HG02973 (cell line): ENCODE data around the gene RBP5.

Source experiments
- ATAC-seq: cut with Tn5 transposase; IDR thresholded peaks from one replicate; pipeline ENCODE4 v1.9.1; 2021; ENCODE audit warnings: moderate library complexity; ENCODE audit not compliant: unreplicated experiment

RBP5 gene

DNA sequence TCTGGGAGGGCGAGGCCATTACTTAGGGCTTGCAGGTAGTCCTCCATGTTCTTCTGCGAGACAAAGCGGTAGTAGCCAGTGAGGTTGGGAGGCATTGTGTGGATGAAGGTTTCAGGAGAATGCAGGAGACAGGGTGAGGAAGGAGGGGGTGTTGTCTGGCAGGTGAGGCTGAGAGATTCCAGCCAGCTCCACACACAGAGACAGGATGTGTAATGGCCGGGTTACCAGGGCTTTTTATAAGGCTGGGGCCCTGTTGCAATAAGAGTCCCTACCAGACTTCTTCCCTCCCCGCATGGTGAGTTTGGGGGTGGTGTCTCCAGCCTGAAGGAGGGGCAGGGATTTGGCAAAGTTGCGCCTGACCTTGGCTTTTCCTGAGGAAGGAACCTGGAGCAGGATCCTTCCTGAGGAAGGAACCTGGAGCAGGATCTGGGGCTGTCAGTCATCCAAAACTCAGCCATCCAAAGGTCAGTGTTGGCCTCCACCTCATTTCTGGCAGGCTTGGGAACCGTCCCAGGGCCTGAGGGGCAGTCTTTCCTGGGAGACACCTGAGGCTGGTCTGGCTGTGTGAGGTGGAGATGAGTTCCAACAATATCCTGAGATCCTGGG is at the start of gene RBP5:
Gene RBP5 (minus strand): TSS at position 209 of the 606 bp plus-strand sequence. CDS start 114 bp downstream, at position 95.
- no peak for ATAC-seq

DNA sequence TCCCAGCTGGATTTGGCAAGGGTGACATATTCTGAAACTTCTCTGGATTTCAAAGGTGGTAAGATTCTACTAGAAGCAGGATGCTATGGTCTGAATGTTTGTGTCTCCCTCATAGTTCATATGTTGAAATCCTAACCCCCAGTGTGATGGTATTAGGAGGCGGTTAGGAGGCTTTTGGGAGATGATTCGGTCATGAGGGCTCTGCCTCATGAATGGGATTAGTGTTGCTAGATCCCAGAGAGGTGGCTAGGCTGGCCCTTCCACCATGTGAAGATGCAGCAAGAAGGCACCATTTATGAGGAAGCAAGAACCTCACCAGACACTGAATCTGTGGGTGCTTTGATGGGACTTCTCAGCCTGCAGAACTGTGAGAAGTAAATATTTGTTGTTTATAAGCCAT is 49.8 kb upstream of the RBP5 start:
- no peak for ATAC-seq

GRCh38 chr12:7176595-7176994 is 47.9 kb upstream of the RBP5 start:
- no peak for ATAC-seq

DNA sequence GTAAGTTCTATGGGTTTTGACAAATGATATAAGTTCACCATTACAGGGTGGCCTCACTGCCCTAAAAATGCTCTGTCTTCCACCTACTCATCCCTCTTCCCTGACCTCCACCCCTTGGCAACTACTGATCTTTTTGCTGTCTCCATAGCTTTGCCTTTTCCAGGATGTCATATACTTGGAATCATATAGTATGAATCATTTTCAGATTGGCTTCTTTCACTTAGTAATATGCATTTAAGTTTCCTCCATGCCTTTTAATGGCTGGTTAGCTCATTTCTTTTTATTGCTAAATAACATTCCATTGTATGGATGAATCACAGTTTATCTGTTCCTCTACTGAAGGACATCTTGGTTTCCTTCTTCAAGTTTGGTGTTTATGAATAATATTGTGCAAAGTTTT is 46.8 kb upstream of the RBP5 start:
- ATAC-seq: no peak

DNA sequence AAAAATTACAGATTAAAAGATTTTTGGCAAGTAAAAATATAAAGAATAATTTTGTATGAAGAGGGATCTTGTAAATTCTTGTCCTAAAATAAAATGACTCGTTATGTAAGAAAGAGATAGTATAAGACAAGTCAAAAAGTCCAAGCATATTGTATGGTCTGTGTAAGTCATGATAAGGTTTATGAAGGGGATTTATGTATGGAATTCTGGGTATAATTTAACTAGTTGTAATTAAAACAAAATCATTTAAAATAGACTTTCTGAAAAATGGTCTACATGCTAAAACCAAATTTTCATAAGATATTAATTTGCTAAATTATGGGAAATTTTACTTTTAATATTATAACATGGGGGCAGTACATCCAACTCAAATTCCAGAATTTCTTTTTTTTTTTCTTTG is 43.2 kb upstream of the RBP5 start:
- no peak for ATAC-seq

- ATAC-seq: no peak
Observed at GRCh38 chr12:7169951-7170350, 41.3 kb upstream of the RBP5 start.

DNA sequence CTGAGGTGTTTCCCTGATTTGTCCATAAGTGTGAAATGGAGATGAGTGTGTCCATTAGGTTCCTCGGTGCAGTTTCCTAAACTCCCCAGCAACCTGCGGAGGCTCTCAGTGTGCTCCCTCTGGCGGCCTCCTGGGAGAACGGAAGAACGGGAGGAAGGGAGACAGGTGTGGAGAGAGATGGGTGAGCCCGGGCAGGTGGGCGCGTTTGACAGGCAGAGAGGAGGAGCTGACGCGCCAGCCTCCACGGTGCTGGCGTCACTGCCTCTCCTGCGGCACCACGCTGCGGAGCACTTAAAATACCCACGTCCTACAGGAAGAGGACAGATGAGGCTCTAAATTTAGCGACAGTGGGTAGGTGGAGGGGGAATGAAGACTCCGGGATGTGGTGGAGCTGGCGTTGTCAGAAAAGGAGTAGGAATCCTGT is 34.0 kb upstream of the RBP5 start:
- ATAC-seq: no peak

- ATAC-seq: no peak
Observed at GRCh38 chr12:7161811-7162210, 33.1 kb upstream of the RBP5 start.

- no peak for ATAC-seq
Observed at GRCh38 chr12:7161327-7161726, 32.6 kb upstream of the RBP5 start.

DNA sequence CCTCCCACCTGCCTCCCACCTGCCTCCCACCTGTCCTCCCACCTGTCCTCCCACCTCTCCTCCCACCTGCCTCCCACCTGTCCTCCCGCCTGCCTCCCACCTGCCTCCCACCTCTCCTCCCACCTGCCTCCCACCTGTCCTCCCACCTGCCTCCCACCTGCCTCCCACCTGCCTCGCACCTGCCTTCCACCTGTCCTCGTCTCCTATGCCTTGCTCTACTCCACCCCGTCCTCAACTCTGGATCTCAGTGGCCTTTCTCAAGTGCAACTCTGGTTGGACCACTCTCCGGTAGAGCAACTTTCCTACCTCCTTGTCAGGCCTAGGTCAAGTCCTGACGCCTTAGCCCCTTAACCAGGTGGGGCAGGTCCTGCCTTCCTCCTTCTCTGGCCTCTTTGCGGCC is 31.5 kb upstream of the RBP5 start:
- no peak for ATAC-seq

DNA sequence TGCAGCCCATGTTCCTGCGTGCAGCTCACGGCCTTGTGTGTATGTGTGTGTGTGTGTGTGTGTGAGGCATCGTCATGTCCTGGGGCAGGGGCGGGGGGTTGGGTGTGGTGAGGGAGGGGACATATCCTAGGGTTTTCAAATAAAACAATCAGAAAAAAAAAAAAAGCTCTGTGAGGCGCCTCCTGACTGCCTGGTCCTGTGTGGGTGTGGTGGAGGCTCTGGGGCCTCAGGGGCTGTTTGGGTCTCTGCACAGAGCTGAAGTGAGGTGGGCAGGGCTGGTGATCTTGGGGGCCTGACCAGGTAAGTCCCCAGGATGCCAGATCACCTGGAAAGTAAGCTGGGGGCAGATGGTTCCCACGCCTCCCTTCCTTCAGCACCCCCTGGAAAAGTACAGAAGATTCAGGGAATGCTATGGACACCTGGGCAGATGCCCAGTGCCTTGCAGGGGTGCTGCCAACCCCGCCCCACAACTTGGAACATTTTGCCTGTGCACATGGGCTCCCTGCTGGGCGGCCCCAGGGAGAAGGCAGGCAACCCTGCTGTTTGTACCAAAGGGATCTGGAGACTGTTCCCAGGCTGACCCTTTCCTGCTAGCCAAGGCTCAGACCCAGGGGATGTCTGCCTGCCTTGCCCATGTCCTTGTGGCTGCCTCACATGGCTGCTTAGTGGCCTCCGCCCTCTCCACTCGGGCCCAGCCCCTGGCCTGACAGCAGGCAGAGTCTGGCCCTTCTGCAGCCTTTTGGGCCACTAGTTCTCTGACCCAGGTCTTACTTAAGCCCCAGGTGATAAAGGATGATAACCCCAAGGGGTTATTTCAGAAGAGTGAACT is 30.3 kb upstream of the RBP5 start:
- no peak for ATAC-seq

DNA sequence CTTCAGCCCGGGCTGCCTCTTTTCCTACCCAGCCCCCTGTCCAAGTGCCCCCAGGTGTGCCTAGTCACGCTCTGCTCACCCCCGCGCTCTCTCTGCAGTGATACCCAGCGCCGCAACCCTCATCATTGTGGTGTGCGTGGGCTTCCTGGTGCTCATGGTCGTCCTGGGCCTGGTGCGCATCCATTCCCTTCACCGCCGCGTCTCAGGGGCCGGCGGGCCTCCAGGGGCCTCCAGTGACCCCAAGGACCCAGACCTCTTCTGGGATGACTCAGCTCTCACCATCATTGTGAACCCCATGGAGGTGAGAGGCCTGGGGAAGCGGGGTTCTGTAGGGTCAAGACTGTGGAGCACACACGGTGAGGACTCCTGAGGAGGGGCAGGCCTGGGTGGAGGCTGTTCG is 28.7 kb upstream of the RBP5 start:
- ATAC-seq: no peak

DNA sequence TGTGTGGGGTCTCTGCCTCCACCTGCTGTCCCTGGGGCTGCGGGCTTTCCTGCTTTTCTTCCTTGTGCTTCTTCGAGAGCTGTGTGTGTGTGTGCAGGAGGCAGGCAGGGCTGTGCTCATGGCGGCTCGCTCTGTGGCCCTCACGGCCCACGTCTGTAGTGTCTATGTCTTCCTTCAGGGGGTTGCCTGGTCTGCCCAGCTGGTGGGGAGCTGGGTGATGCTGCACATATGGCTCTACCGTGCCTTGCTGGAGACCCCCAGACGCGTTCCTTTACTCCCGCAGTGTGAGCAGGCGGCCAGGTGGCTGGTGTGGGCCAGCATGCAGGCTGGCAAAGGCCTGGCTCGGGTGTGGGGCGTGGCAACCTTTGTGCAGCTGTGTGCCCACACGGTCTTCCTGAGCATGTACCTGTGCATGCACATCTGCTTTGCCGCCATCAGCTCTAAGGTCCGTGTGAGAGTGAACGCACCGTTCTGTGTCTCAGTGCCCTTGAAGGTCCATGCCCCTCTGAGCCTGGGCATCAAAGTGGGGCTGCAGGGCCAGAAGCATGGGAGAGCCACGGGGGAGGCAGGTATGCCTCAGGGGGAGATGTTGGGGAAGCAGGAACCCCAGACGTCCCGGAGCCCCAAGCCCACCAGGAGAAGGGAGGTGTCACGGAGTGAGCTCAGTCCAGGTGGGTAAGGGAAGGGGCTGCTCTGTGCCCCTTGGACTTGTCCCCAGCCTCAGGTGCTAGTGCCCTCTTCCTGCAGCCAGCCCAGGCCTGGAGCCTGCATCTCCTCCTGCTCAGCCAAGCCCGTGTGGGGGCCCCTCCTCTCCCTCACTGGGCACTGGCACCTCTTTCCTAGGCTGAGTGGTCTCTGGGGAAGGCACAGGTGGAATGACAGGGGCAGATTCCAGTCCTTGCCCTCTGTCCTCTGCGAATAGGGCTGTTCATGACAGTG is 27.8 kb upstream of the RBP5 start:
- ATAC-seq: no peak

GRCh38 chr12:7155471-7156034 is 26.9 kb upstream of the RBP5 start:
- ATAC-seq: no peak

- no peak for ATAC-seq
Observed at GRCh38 chr12:7154901-7155470, 26.3 kb upstream of the RBP5 start.

- ATAC-seq: no peak
Observed at GRCh38 chr12:7154042-7154441, 25.4 kb upstream of the RBP5 start.

DNA sequence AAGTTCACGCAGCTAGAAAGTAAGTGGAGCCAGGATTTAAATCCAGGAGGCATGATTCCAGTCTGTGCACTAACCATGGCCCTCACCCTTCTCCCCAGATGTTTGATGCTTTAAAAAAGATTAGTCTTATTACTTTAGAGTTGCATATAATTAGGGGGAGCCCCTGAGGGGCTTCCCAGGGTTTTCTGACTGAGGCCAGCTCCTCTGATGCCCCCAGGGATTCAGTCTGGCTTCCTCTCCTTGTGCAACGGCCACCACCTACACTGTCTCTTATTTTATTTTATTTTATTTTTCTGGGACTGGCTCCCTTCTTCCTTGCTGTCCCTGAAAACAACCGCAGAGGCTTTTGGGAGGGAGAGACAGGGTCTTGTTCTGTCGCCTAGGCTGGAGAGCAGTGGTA is 24.1 kb upstream of the RBP5 start:
- ATAC-seq: no peak

GRCh38 chr12:7151532-7151931 is 22.8 kb upstream of the RBP5 start:
- no peak for ATAC-seq

DNA sequence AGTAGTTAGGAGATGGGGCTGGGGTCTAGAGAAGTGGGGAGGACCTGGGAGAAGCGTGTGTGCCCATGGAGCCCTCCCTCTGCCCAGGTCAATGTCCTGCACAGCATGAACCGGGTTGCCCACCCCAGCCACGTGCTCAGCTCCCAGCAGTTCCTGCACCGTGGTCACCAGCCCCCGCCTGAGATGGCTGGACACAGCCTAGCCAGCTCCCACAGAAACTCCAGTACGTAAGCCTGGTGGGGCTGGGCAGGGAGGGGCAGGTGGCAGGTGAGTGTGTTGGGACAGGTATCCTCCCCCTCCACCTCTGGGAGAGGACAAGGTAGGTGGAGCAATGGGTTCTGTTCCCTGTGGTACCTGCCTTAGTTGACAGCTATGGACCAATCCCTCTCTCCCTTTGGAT is 22.2 kb upstream of the RBP5 start:
- no peak for ATAC-seq

DNA sequence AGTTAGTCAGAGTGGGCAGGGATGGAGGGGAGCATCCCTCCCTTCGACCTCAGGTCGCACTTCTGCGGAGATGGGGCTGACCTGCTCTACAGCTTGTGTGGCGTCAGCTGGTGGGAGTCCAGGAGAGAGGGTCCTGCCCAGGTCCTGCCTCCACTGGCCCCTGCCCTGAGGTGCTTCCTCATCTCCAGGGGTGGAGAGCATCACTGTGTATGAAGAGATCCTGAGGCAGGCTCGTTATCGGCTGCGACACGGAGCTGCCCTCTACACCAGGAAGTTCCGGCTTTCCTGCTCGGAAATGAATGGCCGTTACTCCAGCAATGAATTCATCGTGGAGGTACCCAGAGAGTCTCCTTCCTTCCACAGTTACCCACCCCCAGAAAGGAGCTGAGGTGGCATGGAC is 21.7 kb upstream of the RBP5 start:
- ATAC-seq: no peak

DNA sequence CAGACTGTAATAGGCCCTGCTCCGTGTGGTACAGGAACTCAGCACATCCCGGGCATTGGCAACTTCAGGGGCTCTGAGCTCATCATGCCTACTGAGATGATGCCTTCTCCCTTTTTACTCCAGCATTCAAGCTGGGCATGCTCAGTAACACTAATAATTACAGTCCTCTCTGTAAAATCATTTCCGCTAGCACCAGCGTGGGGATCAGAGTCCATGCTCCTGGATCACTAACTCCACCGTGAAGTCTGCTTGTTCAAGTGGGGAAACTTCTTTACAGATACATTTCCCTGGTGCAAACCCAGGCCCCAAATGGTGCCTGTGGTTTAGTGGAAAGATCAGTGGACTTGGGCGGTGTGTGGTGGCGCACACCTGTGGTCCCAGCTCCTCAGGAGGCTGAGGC is 18.2 kb upstream of the RBP5 start:
- no peak for ATAC-seq
